A549 treated with CORT108297 at 1 μM for 4 hours (cell line): ENCODE results near the gene TANC1. TPM values are rescaled to one million over a fixed set of nuclear protein-coding genes. Genes with fewer than 3 reads are reported as not detected.

ENCODE experiments used
- total RNA-seq: library from RNA; stranded (reverse); fragments of 200-300 nt; extraction: Qiagen RNA extraction; gene quantifications from 5 replicates; pipeline ENCODE4 v1.2.3, GENCODE V29; 2022

The TANC1 gene
- 7.4 to 9.9 TPM (median 8.9 TPM) in 5 replicates for total RNA-seq

DNA sequence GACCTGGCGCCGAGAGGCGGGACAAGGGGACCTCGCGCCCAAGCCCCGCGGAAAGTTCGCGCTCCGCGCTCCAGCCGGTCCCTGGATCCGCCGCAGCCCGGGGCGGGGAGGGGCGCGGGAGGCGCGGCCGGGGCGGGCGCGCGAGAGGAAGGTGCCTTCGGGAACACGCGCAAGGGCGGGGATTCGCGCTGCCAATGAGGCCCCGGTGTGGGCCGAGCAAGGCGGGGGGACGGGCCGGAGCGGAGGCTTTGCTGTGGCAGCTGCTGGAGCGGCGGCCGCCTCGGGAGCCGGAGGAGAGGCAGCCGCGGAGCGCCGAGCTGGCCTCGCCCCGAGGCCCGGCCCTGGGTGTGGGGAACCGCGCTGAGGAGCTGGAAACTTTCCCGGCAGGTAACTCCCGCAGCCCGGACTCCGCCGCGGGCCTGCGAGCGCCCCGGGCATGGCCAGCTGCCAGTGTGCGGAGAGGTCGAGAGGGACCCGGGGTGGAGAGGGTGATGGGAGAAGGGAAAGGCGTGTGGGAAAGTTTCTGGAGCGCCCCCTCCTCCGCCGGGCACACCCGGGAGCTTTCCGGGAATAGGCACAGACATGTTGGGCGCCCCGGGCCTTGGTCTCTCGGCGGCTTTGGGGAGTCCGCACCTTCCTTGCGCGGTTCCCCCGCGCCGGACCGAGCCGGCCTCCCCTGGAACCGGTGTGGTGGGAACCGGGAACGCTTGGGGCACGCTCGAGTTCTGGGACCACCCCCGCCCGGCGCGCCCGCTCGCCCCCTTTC is at the start of gene TANC1:
Gene TANC1 (plus strand): TSS at position 245 of the 766 bp plus-strand sequence. CDS start 97,271 bp downstream, outside the sequence.

Other genes with a start within 250 kb of the TANC1 start
- gene DAPL1, start 173.3 kb upstream of the TANC1 start, total RNA-seq, result not detected in 5 replicates